NCI-H524 treated with DMSO at 0.1 percent for 48 hours (cell line): ENCODE results near the gene IGIP.

ENCODE experiments used
- DNase-seq: peaks from one replicate; lab custom pipeline; 2025; lab: John Stamatoyannopoulos, UW

IGIP gene

DNA sequence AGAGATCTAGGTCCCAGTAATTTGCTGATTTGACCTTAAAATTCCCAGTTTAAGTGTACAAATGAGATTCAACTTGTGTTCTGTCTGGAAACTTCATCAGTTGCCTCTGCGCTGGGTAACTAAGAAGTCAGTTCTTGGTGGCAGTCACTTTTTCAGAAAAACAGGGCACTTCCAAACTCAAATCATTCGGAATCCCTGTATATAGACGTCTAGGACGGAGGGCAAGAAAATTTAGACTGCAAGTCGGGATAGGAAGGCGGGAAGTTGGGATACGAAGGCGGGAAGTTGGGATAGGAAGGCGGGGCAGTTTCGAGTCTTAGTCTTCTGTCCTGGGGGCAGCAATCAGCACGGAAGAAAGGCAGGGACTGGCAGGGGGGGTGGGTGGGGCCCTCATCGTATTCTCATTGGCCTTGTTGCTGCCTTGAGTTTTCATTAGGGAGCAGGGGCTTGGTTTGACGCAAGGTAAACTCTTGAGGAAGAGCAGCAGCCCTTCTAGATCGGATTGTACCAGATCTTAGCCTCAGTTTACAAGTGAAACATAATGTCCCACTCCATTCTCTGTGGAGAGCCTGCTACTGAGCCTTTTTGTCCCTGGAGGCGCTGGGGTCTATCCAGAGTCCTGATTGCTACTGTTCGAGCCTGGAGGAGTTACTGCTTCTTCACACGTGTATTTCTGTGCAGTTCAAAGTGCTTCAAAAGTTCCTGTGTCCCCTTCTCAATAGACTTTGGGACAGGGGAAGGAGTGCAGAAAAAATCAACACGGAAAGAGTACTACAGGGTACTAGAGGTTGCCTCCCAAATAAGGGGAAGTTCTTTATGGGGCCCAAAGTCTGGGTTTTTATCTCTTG lies 14.5 kb upstream of the IGIP start:
- DNase-seq = no peak

DNA sequence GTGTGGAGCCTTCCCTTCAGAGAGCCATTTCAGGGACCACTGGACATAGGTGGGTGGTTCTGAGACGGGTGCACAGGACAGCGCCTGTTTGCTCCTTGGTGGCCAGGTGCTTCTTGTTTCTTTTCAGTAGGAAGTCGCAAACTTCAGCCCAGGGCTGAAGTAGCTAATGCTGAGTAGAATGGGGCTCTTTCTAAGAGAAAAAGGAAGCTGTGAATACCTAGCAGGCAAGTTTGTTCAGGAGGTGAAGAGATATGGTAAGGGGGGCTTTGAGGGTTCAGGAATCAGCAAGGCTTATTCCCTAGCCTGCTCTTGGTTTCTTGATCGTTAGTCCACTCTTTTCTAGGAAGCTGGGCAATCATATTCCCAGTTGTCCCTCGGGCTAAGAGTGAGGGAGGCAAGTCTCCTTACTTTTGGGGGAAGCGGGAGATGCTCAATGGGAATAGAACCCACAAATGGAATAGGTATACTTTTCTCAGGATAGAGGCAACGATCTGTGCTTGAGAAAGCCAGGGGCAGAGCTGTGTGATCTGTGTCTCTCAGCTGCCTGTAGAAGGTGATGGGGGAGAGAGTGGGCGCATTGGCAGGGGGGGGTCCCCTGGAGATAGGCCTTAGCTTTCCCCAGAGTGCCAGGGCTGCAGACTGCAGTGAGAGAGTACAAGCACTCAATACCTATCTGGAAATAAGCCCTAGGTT lies 13.7 kb upstream of the IGIP start:
- DNase-seq = no peak

DNA sequence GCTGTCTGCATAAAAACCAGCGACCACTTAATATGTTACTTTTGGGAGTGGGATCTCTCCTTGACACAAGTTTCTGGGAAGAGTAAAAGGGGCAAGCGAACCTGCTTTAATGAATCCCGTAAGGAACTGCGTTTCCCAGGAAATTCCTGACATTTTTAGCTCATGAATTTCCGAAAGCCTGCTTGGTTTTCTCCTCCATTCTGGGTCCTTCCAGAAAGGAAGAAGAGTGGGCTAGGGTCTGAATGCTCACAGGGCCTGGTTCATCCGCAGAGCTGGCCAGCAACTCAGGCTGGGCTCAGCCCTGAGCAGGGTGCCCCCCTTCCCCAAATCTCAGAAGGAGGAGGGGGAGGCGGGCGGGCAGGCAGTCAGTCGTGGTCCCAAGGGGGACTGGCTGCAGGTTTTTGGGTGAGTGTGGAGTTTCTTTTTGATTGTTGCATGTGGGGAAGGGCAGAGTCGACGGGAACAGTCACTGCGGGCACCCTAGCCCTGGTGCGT lies 13.0 kb upstream of the IGIP start:
- no peak for DNase-seq

DNA sequence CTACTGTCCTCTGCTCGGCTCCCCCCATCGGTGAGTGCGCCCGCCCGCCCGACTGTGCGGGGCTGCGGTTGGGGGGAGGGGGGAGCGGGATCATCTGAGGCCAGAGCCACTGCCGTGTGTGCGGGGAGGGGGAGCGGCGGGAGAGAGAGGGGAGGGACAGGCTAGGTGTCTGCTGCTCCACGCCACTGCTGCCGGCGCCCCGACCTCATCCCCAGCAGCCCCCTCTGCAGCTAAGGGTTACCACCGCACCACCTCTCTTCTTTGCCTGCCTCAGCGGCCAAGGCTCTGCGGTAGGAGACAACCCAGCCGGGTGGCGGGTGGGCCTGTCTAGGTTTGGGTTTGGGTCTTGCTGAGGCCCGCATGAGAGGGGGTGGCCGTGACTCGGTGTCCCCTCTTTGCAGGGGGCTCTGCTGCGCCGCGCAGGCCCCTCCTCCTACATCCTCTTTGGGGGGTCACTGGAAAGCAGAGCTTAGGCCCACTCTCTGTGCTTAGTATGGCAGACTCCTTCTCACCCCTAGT lies 12.5 kb upstream of the IGIP start:
- DNase-seq = no peak

DNA sequence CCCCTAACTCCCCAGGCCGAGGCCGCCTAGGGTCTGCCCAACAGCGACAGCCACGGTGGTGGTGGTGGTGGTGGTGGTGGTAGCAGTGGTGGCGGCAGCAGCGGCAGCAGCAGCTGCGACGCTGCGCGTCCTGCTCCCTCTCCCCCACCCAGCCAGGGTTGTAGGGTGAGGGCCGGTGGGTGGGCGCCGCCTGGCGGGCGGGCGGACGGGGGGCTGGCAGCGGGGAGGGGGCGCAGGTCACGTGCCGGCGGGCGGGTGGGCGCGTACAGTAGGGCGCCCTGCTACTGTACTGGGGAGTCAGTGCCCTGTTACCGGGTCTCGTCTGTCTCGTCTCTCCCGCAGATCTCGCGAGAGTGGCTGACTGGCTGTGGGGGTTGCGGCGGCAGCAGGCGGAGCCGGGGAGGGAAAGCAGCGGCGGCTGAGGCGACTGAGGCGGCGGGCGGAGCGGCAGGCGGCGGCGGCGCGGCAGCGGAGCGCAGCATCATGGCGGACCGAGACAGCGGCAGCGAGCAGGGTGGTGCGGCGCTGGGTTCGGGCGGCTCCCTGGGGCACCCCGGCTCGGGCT lies 12.0 kb upstream of the IGIP start, which contains the start of gene PURA:
Gene PURA, plus strand, starts transcription at position 411 of the 565 bp plus-strand sequence. Its CDS starts 73 bp downstream, at position 484.
- peak; percentile 77 for DNase-seq

DNA sequence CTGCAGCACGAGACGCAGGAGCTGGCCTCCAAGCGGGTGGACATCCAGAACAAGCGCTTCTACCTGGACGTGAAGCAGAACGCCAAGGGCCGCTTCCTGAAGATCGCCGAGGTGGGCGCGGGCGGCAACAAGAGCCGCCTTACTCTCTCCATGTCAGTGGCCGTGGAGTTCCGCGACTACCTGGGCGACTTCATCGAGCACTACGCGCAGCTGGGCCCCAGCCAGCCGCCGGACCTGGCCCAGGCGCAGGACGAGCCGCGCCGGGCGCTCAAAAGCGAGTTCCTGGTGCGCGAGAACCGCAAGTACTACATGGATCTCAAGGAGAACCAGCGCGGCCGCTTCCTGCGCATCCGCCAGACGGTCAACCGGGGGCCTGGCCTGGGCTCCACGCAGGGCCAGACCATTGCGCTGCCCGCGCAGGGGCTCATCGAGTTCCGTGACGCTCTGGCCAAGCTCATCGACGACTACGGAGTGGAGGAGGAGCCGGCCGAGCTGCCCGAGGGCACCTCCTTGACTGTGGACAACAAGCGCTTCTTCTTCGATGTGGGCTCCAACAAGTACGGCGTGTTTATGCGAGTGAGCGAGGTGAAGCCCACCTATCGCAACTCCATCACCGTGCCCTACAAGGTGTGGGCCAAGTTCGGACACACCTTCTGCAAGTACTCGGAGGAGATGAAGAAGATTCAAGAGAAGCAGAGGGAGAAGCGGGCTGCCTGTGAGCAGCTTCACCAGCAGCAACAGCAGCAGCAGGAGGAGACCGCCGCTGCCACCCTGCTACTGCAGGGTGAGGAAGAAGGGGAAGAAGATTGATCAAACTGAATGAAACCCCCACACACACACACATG lies 11.2 kb upstream of the IGIP start:
- DNase-seq = no peak

DNA sequence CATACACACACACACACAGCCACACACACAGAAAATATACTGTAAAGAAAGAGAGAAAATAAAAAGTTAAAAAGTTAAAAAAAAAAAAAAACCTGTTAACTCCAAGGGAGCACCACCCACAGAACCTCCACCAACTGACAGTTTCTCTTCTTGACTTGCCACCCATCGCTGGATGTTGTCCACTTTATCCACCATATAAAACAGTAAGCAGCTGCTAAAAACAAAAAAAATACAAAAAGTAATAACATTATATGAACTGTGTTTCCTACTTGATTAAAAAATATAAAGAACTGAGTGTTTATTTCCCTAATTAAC lies 10.6 kb upstream of the IGIP start:
- no peak for DNase-seq

DNA sequence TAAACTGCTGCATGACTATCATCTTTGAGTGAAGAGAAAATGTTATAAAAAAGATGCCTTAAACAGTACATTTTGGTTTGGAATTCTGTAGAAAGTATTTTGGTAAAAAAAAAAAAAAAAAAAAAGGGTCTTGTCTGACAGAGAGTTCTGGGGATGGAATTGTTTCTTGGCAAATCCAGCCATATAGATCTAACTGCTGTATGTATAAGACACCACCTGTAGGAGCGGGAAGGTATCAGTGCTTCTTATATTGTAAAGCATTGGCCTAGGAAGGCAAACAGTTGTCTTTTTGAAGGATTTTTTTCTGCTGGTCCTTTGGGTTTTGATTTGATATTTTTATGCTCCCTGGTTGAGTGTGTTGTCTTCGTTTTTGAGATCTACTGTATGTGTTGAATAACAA lies 9.0 kb upstream of the IGIP start:
- DNase-seq = no peak

DNA sequence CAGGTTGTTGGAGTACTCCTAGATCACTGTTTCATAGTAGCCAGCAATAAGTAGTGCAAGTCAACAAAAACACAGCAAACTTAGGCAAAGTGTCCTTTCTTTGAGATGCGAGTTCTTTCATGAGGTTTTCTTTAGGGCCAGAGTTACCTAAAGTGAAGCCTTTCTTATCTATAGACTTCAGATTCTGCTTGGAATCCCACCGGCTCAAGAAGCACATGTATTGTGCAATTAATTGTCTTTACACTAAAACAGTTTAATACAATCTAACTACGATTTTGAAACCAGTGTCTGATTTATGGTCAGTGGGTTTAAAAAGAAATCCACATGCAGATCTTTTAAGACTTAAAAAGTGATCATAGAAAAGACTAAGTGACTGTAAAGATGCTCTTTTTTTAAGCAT lies 8.2 kb upstream of the IGIP start:
- DNase-seq = no peak

DNA sequence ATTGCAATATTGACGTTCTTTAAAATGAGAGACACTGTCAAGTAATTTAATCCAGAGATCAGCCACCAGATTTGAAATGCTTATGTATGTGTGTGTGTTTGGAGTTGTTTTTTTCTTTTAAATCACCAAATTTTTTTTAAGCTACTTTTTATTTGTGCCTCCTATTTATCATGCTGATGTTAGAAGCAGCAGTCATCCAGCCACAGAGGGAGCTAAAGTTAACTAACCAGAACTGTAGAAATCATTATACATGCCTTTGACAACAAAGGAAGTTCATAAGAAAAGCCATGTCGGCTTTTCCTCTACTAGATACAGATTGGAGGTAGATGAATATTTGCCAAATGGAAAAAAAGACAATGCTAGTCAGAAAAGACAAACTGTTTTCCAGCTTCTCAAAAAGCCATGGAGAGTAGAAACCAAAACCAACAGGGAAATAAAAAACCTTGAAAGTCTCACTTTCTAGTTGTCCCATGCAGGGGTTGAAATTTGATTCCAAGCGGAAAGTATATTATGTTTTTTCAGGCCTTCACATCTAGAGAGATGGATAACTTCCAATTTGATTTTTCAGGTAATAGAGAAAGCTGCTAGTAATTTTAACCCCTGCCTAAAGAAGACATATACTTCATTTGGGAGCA lies 7.3 kb upstream of the IGIP start:
- DNase-seq = no peak

DNA sequence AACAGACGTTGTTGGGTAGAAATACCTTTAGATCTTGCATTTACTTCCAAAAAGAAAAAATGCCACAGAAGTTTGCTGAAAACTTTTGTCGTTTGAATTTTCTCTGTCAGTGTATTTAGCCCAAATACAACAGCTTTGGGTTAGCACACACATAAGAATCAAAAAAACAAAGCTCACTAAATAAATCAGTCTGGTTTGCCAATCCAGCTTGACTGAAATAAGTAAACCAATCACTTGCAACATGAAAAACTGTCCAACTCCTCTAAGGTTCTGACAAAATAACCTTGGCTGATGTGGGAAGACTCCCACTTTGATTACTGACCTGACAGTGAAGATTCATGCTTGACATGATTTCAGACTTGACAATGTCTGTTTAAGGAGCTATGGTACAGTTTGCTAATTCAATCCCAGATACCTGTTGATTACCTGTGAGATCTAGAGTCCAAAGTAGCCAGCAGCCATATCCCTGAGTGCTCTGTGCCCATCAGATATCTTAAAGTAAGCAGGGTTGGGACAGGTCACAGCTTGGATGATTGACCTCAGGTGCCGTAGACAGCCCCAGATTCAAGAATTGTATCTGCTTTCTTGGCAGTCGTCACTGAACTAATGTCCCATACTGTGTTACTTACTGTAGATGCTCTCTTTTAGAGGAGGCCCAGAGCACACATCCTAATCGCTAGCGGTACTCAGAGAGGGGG lies 727 bp downstream of the IGIP start:
- no peak for DNase-seq

DNA sequence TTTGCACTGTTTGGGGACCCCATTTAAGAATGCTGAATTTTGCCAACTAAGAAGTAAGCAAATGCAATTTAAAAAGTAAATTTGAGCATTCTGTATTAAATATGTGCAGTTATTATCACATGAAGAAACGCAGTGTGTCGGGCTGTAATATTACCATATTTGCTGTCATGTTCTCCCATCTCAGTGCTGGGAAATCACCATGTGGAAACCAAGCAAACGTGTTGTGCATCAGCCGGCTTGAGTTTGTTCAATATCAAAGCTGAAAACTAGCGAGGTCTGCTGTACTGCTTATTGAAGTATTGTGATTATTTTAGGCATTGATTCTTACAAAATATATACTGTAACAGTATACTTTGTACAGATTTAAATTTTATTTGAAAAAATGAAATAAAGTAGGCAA lies 2.6 kb downstream of the IGIP start:
- DNase-seq = no peak

DNA sequence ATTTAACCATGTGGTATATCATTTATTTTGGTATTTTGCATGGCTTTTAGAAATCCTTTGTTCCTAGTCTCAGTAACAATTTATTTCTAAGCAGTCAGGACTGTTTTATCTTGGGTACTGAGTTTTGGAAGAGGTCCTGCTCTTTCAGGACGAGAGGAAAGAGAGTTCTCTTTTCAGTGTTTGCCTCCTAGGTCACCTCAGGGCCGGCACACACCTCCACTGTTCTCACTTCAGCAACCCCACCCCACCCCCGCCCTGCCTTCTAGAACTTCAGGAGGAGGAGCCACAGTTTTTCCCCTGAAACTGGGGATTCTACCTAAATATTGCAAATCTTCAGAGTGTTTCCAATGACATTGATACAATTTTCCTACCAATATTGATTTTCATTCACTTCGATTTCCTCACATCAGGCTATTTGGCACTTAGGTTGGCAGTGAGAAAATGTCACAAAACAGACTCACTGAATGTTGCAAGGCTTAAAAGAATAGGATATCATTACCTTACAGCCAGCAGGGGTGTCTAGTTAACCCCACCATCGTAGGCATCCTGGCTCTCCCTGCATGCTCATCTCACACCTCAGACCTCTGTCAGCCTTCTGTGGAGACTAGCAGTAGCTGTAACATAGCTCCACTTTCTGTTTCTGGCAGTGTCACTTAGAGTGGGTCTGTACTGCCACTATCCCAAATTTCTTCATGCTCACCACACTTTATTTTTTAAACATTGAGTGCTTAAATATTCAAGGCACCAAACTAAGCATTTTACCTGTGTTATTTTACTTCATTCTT lies 5.4 kb downstream of the IGIP start:
- DNase-seq = no peak

DNA sequence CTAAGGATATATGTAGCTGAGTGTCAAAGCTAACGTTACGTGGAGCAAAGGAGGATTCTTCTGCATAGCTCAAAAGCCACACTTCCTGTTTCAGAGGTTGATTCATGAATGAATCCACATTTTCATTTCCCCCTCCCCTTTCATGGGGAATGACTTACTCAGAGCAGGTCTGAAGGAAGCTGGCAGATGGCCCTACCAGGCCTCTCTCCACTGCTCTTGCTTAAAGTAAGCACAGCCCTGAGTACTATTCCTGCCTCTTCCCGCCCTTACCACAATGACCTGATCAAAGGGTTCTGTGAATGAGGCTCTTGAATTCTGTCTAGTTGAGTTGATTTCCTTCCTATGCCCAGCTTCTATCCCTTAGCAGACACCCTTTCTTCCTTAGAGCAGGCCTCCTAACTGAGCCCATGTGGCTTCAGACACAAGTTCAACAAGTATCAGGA lies 6.3 kb downstream of the IGIP start:
- DNase-seq = no peak

DNA sequence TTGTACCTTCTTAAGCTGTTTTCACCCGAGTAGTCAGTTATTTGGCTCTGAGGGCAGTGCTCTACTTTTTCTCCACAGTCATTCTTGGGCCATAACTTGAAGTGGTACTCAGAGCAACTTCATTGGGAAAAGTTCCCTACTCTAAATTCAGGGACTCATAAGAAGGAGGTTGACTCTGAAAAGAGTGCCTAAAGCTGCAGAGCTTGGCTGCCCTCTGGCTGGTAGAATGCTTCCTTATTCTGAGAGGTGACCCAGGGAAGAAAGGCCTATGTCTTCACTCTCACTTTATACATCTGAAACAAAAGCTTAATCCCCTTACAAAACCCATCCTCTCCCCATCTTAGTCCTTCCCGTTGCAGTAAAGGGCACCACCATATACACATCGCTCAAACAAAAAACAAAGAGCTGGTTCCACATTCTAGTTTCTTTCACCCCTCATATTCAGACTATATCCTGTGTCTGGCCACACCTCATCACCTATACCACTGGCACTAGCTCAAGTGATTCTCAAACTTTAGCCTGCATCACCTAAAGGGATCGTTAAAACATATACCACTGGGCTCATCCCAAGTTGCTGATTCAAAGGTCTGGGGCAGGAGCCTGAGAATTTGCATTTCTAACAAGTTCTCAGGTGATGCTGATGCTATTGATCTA lies 7.9 kb downstream of the IGIP start:
- DNase-seq = no peak

DNA sequence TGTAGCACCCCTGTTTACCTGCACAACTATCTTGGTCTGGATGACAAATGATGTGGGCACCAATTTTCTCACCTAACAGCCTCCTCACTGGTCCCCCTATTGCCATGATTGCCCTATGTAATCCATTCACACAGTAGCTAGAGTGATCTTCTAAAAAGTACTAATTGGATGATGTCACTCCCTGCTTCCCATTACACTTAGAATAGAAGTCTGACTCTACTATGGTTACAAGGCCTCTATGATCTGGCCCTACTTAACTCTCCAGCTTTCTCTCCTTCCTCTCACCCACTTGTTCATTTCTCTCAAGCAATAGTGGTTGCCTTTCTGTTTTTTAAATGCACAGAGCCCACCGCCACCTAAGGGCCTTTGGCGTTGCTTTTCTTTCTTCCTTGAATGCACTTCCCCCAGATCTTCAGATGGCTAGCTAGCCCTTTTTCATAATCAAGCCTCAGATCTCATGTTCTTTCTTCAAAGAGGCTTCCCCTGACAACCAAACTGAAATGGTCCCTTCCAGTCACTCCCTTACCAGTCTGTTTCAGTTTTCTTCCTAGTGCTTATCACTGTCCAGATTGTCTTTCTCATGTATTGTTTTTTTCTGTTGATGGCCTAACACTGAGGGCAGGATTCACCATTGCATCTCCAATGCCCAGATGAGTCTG lies 8.7 kb downstream of the IGIP start:
- DNase-seq = no peak

DNA sequence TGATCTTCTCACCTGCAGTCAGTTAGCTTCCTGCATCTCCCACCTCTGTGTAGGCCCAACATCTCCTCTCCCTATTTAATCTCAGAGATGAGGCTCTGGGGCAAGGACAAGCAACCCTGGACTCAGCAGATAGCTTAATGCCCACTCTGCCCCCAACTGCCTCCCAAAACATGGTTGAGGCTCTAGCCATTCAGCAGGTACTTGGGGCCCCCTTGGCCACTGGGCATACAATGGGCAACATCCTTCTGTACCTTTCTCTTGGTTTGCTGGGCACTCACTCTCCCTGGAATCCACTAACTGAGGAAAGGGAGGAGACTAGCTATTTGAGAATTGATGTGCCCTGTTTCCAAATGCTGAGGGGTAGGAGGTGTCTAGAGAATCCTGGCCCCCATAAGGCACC lies 9.4 kb downstream of the IGIP start:
- no peak for DNase-seq

DNA sequence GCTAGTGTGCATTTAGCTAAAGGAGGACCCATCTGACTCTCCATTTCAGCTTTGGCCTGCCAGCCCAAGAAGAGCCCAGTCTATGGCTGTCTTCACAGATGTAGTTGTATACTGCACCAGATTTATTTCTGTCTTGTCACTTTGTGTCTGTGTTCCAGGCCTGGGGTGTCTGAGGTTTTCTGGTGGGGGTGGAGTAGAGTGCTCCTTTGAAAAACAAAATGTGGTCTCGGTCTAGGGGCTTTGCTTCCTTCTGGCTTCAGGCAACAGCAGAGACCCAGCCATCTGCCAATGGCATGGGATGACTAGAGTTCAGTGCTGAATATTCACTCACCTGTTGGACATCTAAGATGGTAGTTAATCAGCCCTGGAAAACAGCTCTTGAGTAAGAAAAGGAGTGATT lies 10.9 kb downstream of the IGIP start:
- DNase-seq = no peak

DNA sequence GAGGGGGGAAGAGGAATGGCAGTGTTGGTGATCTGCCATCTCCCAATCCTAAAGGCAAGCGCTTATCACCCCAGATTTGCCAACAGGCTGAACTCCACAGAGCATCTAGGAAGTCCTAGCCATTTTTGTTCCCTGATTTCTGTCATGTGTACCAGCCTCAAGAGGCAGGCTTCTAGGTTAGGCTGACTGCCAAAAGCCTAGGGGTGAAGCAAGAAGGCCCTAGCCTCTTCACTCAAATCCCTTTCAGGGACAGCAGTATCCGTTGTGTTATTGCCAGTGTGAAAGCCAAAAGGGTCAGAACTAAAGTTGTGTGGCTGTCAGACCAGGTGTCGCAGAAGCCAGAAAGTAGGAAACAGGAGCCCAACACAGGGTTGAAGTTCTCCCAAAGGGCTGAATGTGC lies 14.7 kb downstream of the IGIP start:
- no peak for DNase-seq
